Epidermal melanocyte (primary cell): ENCODE data around the gene COA8.

Experiments
- DNase-seq: peaks from one replicate; pipeline ENCODE4 v3.0.0; 2011; ENCODE audit warnings: low spot score; ENCODE audit not compliant: insufficient read length

The COA8 gene

GRCh38 chr14:103547941-103548462 is 14.8 kb upstream of the COA8 start:
- DNase-seq, result no peak

GRCh38 chr14:103548463-103549351 is 14.1 kb upstream of the COA8 start:
- DNase-seq, result no peak

GRCh38 chr14:103549361-103550311 is 13.1 kb upstream of the COA8 start:
- no peak for DNase-seq

- DNase-seq, result no peak
Measured at GRCh38 chr14:103550451-103551337, 12.1 kb upstream of the COA8 start.

- DNase-seq, result no peak
Measured at GRCh38 chr14:103551338-103551762, 11.4 kb upstream of the COA8 start.

- no peak for DNase-seq
Measured at GRCh38 chr14:103552011-103552845, 10.5 kb upstream of the COA8 start.

GRCh38 chr14:103552846-103553210 is 9.9 kb upstream of the COA8 start:
- DNase-seq, result no peak

- DNase-seq, result no peak
Measured at GRCh38 chr14:103555559-103556337, 7.0 kb upstream of the COA8 start.

- no peak for DNase-seq
Measured at GRCh38 chr14:103556946-103557758, 5.6 kb upstream of the COA8 start.

GRCh38 chr14:103558071-103558882 is 4.5 kb upstream of the COA8 start:
- DNase-seq, result no peak

- no peak for DNase-seq
Measured at GRCh38 chr14:103559766-103560165, 3.0 kb upstream of the COA8 start.

GRCh38 chr14:103560691-103561090 is 2.1 kb upstream of the COA8 start:
- DNase-seq, result no peak

- no peak for DNase-seq
Measured at GRCh38 chr14:103561381-103562178, 1.2 kb upstream of the COA8 start.

- DNase-seq, result no peak
Measured at GRCh38 chr14:103562179-103562428, 656 bp upstream of the COA8 start.

GRCh38 chr14:103563226-103563620 is 463 bp downstream of the COA8 start:
- no peak for DNase-seq

- DNase-seq, result no peak
Measured at GRCh38 chr14:103563844-103564505, 1.2 kb downstream of the COA8 start.
